Brain pericyte (primary cell): ENCODE measurements around the gene KLHL36.

Experiments used
- DNase-seq: peaks from one replicate; pipeline ENCODE4 v3.0.0-alpha.2; 2012; ENCODE audit warnings: low read depth, low spot score

The KLHL36 gene

GRCh38 chr16:84641643-84642358 lies 6.5 kb upstream of the KLHL36 start:
- DNase-seq = no peak

GRCh38 chr16:84643180-84643583 lies 5.1 kb upstream of the KLHL36 start:
- DNase-seq = no peak

- no peak for DNase-seq
Observed at GRCh38 chr16:84643674-84644073, 4.6 kb upstream of the KLHL36 start.

- DNase-seq = no peak
Observed at GRCh38 chr16:84648595-84649510, 542 bp downstream of the KLHL36 start.

- DNase-seq = no peak
Observed at GRCh38 chr16:84649511-84649861, 1.2 kb downstream of the KLHL36 start.

GRCh38 chr16:84650062-84650991 lies 2.0 kb downstream of the KLHL36 start:
- no peak for DNase-seq

GRCh38 chr16:84652566-84652965 lies 4.3 kb downstream of the KLHL36 start:
- DNase-seq = no peak

- no peak for DNase-seq
Observed at GRCh38 chr16:84654238-84654637, 5.9 kb downstream of the KLHL36 start.

GRCh38 chr16:84654998-84655397 lies 6.7 kb downstream of the KLHL36 start:
- DNase-seq = no peak

- no peak for DNase-seq
Observed at GRCh38 chr16:84656649-84657048, 8.3 kb downstream of the KLHL36 start.

GRCh38 chr16:84657229-84657837 lies 9.0 kb downstream of the KLHL36 start:
- no peak for DNase-seq

GRCh38 chr16:84658690-84659089 lies 10.4 kb downstream of the KLHL36 start:
- no peak for DNase-seq

- no peak for DNase-seq
Observed at GRCh38 chr16:84659656-84660300, 11.5 kb downstream of the KLHL36 start.

GRCh38 chr16:84660973-84661372 lies 12.7 kb downstream of the KLHL36 start:
- no peak for DNase-seq

GRCh38 chr16:84661418-84662060 lies 13.2 kb downstream of the KLHL36 start:
- no peak for DNase-seq

GRCh38 chr16:84662471-84662870 lies 14.2 kb downstream of the KLHL36 start:
- DNase-seq = no peak

GRCh38 chr16:84663433-84664101 lies 15.3 kb downstream of the KLHL36 start:
- DNase-seq = no peak

GRCh38 chr16:84665359-84665758 lies 17.0 kb downstream of the KLHL36 start:
- DNase-seq = no peak

GRCh38 chr16:84665843-84666242 lies 17.5 kb downstream of the KLHL36 start:
- no peak for DNase-seq
